CD1c-positive myeloid dendritic cell (primary cell): ENCODE measurements around the gene VPS13A.
"Not testable (repeated sequence)": the region's sequence is repeated elsewhere in the genome, so short reads cannot be mapped to it uniquely, and the experiment has no call there.

Source experiments
- DNase-seq: peaks from one replicate; pipeline ENCODE4 v3.0.0-alpha.2; 2016; ENCODE audit errors: extremely low spot score

Gene VPS13A

GRCh38 chr9:77423841-77424240, 246.5 kb downstream of the VPS13A start:
- no peak for DNase-seq

- no peak for DNase-seq
These were observed 247.7 kb downstream of the VPS13A start for GRCh38 chr9:77424993-77425392.

- DNase-seq = no peak
These were observed 249.4 kb downstream of the VPS13A start for GRCh38 chr9:77426712-77427111.

GRCh38 chr9:77427256-77427927, 250.1 kb downstream of the VPS13A start:
- no peak for DNase-seq

- DNase-seq = no peak
These were observed 252.6 kb downstream of the VPS13A start for GRCh38 chr9:77429928-77430327.

- no peak for DNase-seq
These were observed 254.7 kb downstream of the VPS13A start for GRCh38 chr9:77432053-77432452.

- peak; percentile 31 for DNase-seq
These were observed 256.5 kb downstream of the VPS13A start for GRCh38 chr9:77433675-77434445.

- DNase-seq = no peak
These were observed 257.9 kb downstream of the VPS13A start for GRCh38 chr9:77435277-77435676.

GRCh38 chr9:77435688-77436087, 258.4 kb downstream of the VPS13A start:
- no peak for DNase-seq

- DNase-seq = no peak
These were observed 261.3 kb downstream of the VPS13A start for GRCh38 chr9:77438653-77439052.

GRCh38 chr9:77440057-77440456, 262.7 kb downstream of the VPS13A start:
- DNase-seq = no peak

- DNase-seq = not testable (repeated sequence)
These were observed 263.8 kb downstream of the VPS13A start for GRCh38 chr9:77441124-77441523.

GRCh38 chr9:77442436-77442835, 265.1 kb downstream of the VPS13A start:
- no peak for DNase-seq

GRCh38 chr9:77447646-77448045, 270.3 kb downstream of the VPS13A start:
- DNase-seq = no peak

- DNase-seq = no peak
These were observed 272.1 kb downstream of the VPS13A start for GRCh38 chr9:77449240-77450084.

GRCh38 chr9:77450085-77450475, 272.7 kb downstream of the VPS13A start:
- DNase-seq = no peak

GRCh38 chr9:77451507-77451906, 274.2 kb downstream of the VPS13A start:
- DNase-seq = no peak

GRCh38 chr9:77453825-77454647, 276.7 kb downstream of the VPS13A start:
- peak; percentile 52 for DNase-seq

GRCh38 chr9:77454663-77455062, 277.3 kb downstream of the VPS13A start:
- DNase-seq = no peak

GRCh38 chr9:77455312-77455927, 278.1 kb downstream of the VPS13A start:
- DNase-seq = peak; percentile 55

- peak; percentile 87 for DNase-seq
These were observed 279.6 kb downstream of the VPS13A start for GRCh38 chr9:77456829-77457437.
